PFSK-1 (cell line): ENCODE data around the gene RNF19B.

Experiments
- FOXP2 ChIP-seq: optimal IDR thresholded peaks from 2 replicates; pipeline ENCODE3; 2011; ENCODE audit warnings: borderline replicate concordance, control low read depth, inconsistent platforms; ENCODE audit not compliant: insufficient read depth; ENCODE audit errors: extremely low read length, extremely low read depth
- POLR2AphosphoS5 ChIP-seq: IDR thresholded peaks from 2 replicates; pipeline ENCODE4 v1.6.1; 2012; ENCODE audit warnings: low read depth, mild to moderate bottlenecking, control low read depth, low read length, moderate library complexity
- SIN3A ChIP-seq: IDR thresholded peaks from 2 replicates; pipeline ENCODE4 v1.6.1; 2012; ENCODE audit warnings: mild to moderate bottlenecking, low read length, moderate library complexity, borderline replicate concordance; ENCODE audit not compliant: insufficient read depth
- TAF1 ChIP-seq: IDR thresholded peaks from 2 replicates; pipeline ENCODE4 v1.6.1; 2012; ENCODE audit warnings: low read length, control low read depth, borderline replicate concordance; ENCODE audit not compliant: insufficient read depth
- TF ChIP-seq, protein P1 (sequence below), 2 experiments: IDR thresholded peaks; 2 replicates each; pipeline versions ENCODE4 v1.6.1 to v1.8.0; 2011 to 2012; ENCODE audit warnings: low read depth in 2 of 2, low read length in 2 of 2, control low read depth in 1 of 2, inconsistent platforms in 1 of 2, mild to moderate bottlenecking in 1 of 2, moderate library complexity in 1 of 2; ENCODE audit not compliant: insufficient read depth in 1 of 2

GRCh38 chr1:32888134-32888533 is 76.5 kb downstream of the RNF19B start:
- TF ChIP-seq POLR2AphosphoS5 (no peak), TAF1 (no peak), SIN3A (no peak), FOXP2 (no peak)
- TF ChIP-seq, protein P1, sequence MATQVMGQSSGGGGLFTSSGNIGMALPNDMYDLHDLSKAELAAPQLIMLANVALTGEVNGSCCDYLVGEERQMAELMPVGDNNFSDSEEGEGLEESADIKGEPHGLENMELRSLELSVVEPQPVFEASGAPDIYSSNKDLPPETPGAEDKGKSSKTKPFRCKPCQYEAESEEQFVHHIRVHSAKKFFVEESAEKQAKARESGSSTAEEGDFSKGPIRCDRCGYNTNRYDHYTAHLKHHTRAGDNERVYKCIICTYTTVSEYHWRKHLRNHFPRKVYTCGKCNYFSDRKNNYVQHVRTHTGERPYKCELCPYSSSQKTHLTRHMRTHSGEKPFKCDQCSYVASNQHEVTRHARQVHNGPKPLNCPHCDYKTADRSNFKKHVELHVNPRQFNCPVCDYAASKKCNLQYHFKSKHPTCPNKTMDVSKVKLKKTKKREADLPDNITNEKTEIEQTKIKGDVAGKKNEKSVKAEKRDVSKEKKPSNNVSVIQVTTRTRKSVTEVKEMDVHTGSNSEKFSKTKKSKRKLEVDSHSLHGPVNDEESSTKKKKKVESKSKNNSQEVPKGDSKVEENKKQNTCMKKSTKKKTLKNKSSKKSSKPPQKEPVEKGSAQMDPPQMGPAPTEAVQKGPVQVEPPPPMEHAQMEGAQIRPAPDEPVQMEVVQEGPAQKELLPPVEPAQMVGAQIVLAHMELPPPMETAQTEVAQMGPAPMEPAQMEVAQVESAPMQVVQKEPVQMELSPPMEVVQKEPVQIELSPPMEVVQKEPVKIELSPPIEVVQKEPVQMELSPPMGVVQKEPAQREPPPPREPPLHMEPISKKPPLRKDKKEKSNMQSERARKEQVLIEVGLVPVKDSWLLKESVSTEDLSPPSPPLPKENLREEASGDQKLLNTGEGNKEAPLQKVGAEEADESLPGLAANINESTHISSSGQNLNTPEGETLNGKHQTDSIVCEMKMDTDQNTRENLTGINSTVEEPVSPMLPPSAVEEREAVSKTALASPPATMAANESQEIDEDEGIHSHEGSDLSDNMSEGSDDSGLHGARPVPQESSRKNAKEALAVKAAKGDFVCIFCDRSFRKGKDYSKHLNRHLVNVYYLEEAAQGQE (IDR thresholded peaks at IDR 0.05; ENCODE audit: insufficient read depth in 1 of 2, low read depth in 2 of 2, low read length in 2 of 2) = 0 out of 4 replicates have a peak, but pooled peaks of 1 of the 2 experiments have one; percentile 13
